ENCODE results near the gene SPPL2A. TPM values are rescaled to one million over a fixed set of nuclear protein-coding genes. Genes with fewer than 3 reads are reported as not detected.
A peak's percentile ranks its signal among the peaks of the same experiment; 100 is the strongest.

SPPL2A gene
- total and polyA plus RNA-seq, 9 of the 15 experiments (the other 6 are each of a cell fraction or from before 2014, with no cell fraction given), result 9.8 to 66.1 (median 38.0) TPM

GRCh38 chr15:50800715-50801114 lies 35.2 kb upstream of the SPPL2A start:
- no peak overlapping the region for H3K4me2 ChIP-seq (ENCODE audit: insufficient read depth, low read length)
- intact Hi-C loops (cut with micrococcal nuclease), result no loop called here

GRCh38 chr15:50798684-50799083 lies 33.2 kb upstream of the SPPL2A start:
- Histone ChIP-seq H3K4me1 (replicated peaks in 1 of 2; ENCODE audit: control insufficient read depth in 2 of 2, insufficient read depth in 2 of 2, low read length in 2 of 2) (no peaks in the 10 kb centered on the region; a peak in 1 of 5 replicates), H3K27me3 (ENCODE audit: control insufficient read depth in 2 of 2, insufficient read depth in 2 of 2, low read length in 2 of 2) (no peaks in the 10 kb centered on the region), H3K79me2 (ENCODE audit: control insufficient read depth, insufficient read depth, low read length) (no peaks in the 10 kb centered on the region), H3K27ac (ENCODE audit: extremely low read depth, low read depth, low read length) (no peak overlapping the region), H4K20me1 (replicated peaks; ENCODE audit: control insufficient read depth, insufficient read depth, low read length) (no peaks in the 10 kb centered on the region), H3K9me3 (replicated peaks; ENCODE audit: control insufficient read depth, insufficient read depth, low read depth, low read length) (no peaks in the 10 kb centered on the region), H3K9me1 (ENCODE audit: control insufficient read depth, insufficient read depth, low read length) (no peaks in the 10 kb centered on the region), H2AFZ (ENCODE audit: low read depth, low read length) (no peak overlapping the region), H3K36me3 (ENCODE audit: control insufficient read depth, insufficient read depth, low read length) (no peaks in the 10 kb centered on the region), H3K4me2 (ENCODE audit: insufficient read depth, low read length) (no peak overlapping the region), H3K4me3 (no peak overlapping the region), H3K9ac (ENCODE audit: insufficient read depth in 1 of 2, low read depth in 2 of 2, low read length in 2 of 2) (no peak overlapping the region)
- POLR2A ChIA-PET, result interaction anchor here (2.5 kb wide), 1 partner anchor 13 kb away, joined by 9 read pairs; no protein-coding TSS in a partner anchor
- DNase-seq (ENCODE audit: extremely low read depth in 1 of 4, low spot score in 3 of 4), result peak in 2 of 4 experiments; percentile 31 to 65
- intact Hi-C loops (cut with micrococcal nuclease) (no loop called here), in situ Hi-C loops (cut with MboI) (no loop called here)
- peak; percentile 44 for FAIRE-seq
- peak; percentile 86 for ATAC-seq
- 4% methylated on average over 3 of the region's 3 CpGs for WGBS (ENCODE audit: insufficient coverage, low coverage, missing lambda C conversion rate)
- BruUV-seq (replicated peaks), result no TSS peak
- CTCF ChIA-PET (ENCODE audit: low intra/inter-chr PET ratio), result no interaction called here
- peak; percentile 22; the same call in 1 of the 2 replicates for TF ChIP-seq ATF7 (IDR thresholded peaks at IDR 0.05)
- 0 out of 2 replicates have a peak, but pooled peaks have one; percentile 22 for TF ChIP-seq NFE2 (IDR thresholded peaks at IDR 0.05; ENCODE audit: low read depth)
- peak; percentile 98 for TF ChIP-seq MEIS2 (IDR thresholded peaks at IDR 0.05; ENCODE audit: partially characterized antibody)
- TF ChIP-seq TSHZ1 (CRISPR knock-in tag; IDR thresholded peaks at IDR 0.05), result no peak
- TF ChIP-seq CEBPG (CRISPR knock-in tag; IDR thresholded peaks at IDR 0.05), result no peak
- TF ChIP-seq CEBPG (tag; conservative IDR thresholded peaks at IDR 0.05 in 1 of 2, IDR thresholded peaks at IDR 0.05 in 1 of 2), result no peak
- TF ChIP-seq FOSL1 (tag; conservative IDR thresholded peaks at IDR 0.05), result peak; percentile 89
- no peak for TF ChIP-seq ZKSCAN3 (CRISPR knock-in tag; IDR thresholded peaks at IDR 0.05)

More at GRCh38 chr15:50800715-50801114, 35.2 kb upstream of the SPPL2A start:
- Histone ChIP-seq H3K36me3 (ENCODE audit: control insufficient read depth, insufficient read depth, low read length) (no peaks in the 10 kb centered on the region), H3K79me2 (ENCODE audit: control insufficient read depth, insufficient read depth, low read length) (no peaks in the 10 kb centered on the region), H2AFZ (ENCODE audit: low read depth, low read length) (no peak overlapping the region), H3K27me3 (ENCODE audit: control insufficient read depth in 2 of 2, insufficient read depth in 2 of 2, low read length in 2 of 2) (0 out of 5 replicates have a peak, but pooled peaks cover 4 to 6% of the 10 kb centered on the region in 2 experiments), H3K4me3 (no peak overlapping the region), H4K20me1 (replicated peaks; ENCODE audit: control insufficient read depth, insufficient read depth, low read length) (no peaks in the 10 kb centered on the region), H3K4me1 (replicated peaks in 1 of 2; ENCODE audit: control insufficient read depth in 2 of 2, insufficient read depth in 2 of 2, low read length in 2 of 2) (no peaks in the 10 kb centered on the region; a peak in 1 of 5 replicates), H3K9ac (ENCODE audit: insufficient read depth in 1 of 2, low read depth in 2 of 2, low read length in 2 of 2) (no peak overlapping the region), H3K27ac (ENCODE audit: extremely low read depth, low read depth, low read length) (no peak overlapping the region), H3K9me3 (replicated peaks; ENCODE audit: control insufficient read depth, insufficient read depth, low read depth, low read length) (no peaks in the 10 kb centered on the region), H3K9me1 (ENCODE audit: control insufficient read depth, insufficient read depth, low read length) (no peaks in the 10 kb centered on the region)
- no peak for DNase-seq (ENCODE audit: extremely low read depth in 1 of 4, low spot score in 3 of 4)
- CTCF ChIA-PET (ENCODE audit: low intra/inter-chr PET ratio), result no interaction called here
- WGBS (ENCODE audit: insufficient coverage, low coverage, missing lambda C conversion rate), result 56% methylated on average over 1 of the region's 1 CpG
- no peak for ATAC-seq
- POLR2A ChIA-PET, result interaction anchor here (1.1 to 2.5 kb wide), 2 partner anchors 9 to 11 kb away, joined by 3 to 9 read pairs; no protein-coding TSS in a partner anchor
- TF ChIP-seq PML (IDR thresholded peaks at IDR 0.05; ENCODE audit: low read length), result no peak
- no peak for TF ChIP-seq FOXJ2 (tag; IDR thresholded peaks at IDR 0.05)
- TF ChIP-seq ZC3H11A (IDR thresholded peaks at IDR 0.05; ENCODE audit: low read depth, low read length), result no peak
- no peak for TF ChIP-seq RNF2 (IDR thresholded peaks at IDR 0.05)
- TF ChIP-seq SAFB (IDR thresholded peaks at IDR 0.05; ENCODE audit: borderline replicate concordance, low read depth, low read length), result no peak
- TF ChIP-seq SAP30 (IDR thresholded peaks at IDR 0.05; ENCODE audit: borderline replicate concordance, insufficient read depth, low read depth, low read length, poor library complexity, severe bottlenecking), result no peak
- TF ChIP-seq HNRNPH1 (optimal IDR thresholded peaks at IDR 0.05; ENCODE audit: low read depth, low read length), result no peak
- no peak for TF ChIP-seq HOXB6 (CRISPR knock-in tag; IDR thresholded peaks at IDR 0.05; ENCODE audit: borderline replicate concordance)
- no peak for TF ChIP-seq IFI16 (CRISPR knock-in tag; IDR thresholded peaks at IDR 0.05)
- FAIRE-seq, result no peak
- in situ Hi-C loops (cut with MboI), result no loop called here
- no TSS peak for BruUV-seq (replicated peaks)
